ENCODE results near the gene ZNF343.

ZNF343 gene

DNA sequence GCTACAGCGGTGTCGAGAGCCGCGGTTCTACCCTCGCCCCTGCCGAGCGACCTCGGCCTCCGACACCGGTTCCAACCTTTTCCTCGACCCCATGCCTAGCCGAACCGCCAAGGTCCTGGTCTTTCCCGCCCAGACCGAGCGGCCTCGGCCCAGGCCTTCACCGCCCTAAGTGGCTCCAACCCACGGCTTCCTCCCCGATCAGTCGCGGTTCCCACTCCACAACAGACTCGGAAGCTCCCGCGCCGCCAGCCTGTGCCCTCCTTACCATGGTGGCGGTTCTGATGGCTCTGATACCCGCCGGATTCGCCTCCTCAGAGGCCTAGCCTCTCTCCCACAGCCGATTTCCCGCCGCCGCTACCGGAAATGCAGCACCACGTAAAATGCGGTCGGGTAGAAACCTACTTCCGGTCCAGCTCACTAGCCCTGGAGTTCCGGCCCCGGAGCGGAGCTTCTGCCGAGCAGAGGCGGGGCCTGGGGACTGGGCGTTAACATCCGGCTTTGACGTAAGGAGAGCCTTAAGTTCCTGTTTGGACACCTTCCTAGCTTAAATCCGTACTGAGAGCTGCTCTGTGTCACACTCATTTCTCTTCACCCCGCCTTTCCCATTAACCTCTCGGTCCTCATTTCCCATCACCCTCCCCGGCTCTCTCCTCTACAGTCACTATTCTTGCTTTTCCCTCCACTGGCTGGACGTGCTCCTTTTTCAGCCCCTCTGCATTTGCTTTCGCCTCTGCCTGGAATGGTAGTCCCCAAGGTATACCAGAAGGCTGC lies 38.1 kb downstream of the ZNF343 start, which contains the start of gene SNRPB:
Gene SNRPB, minus strand, starts transcription at position 367 of the 771 bp plus-strand sequence. Its CDS starts 99 bp downstream, at position 268.
- peak within 1 kb of the TSS; percentile 81 for H3K27ac ChIP-seq (ENCODE audit: low read depth, low read length)
- peaks cover 53% of the 10 kb centered on the region for H3K36me3 ChIP-seq (ENCODE audit: control insufficient read depth, low read length)
- peaks cover 73% of the 10 kb centered on the region for H3K4me1 ChIP-seq (ENCODE audit: control insufficient read depth, low read length)
- TF ChIP-seq EZH2phosphoT487 (IDR thresholded peaks at IDR 0.05; ENCODE audit: borderline replicate concordance, low read length): no peak
- TF ChIP-seq, protein P1, sequence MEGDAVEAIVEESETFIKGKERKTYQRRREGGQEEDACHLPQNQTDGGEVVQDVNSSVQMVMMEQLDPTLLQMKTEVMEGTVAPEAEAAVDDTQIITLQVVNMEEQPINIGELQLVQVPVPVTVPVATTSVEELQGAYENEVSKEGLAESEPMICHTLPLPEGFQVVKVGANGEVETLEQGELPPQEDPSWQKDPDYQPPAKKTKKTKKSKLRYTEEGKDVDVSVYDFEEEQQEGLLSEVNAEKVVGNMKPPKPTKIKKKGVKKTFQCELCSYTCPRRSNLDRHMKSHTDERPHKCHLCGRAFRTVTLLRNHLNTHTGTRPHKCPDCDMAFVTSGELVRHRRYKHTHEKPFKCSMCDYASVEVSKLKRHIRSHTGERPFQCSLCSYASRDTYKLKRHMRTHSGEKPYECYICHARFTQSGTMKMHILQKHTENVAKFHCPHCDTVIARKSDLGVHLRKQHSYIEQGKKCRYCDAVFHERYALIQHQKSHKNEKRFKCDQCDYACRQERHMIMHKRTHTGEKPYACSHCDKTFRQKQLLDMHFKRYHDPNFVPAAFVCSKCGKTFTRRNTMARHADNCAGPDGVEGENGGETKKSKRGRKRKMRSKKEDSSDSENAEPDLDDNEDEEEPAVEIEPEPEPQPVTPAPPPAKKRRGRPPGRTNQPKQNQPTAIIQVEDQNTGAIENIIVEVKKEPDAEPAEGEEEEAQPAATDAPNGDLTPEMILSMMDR (IDR thresholded peaks at IDR 0.05; ENCODE audit: low read depth, low read length, poor library complexity, severe bottlenecking): no peak
- H3K9me3 ChIP-seq (ENCODE audit: control insufficient read depth, insufficient read depth, low read length): no peaks in the 10 kb centered on the region
- H4K20me1 ChIP-seq (ENCODE audit: control insufficient read depth, insufficient read depth, low read depth, low read length): peaks cover 32% of the 10 kb centered on the region
- no peaks in the 10 kb centered on the region for H3K27me3 ChIP-seq (ENCODE audit: control insufficient read depth, low read length)
- H3K4me3 ChIP-seq (ENCODE audit: low read length): peak within 1 kb of the TSS; percentile 97
- H3K4me2 ChIP-seq (ENCODE audit: low read length): peak within 1 kb of the TSS; percentile 90
- H3K9me2 ChIP-seq (replicated peaks; ENCODE audit: control insufficient read depth, low read length): no peaks in the 10 kb centered on the region
- peaks cover 73% of the 10 kb centered on the region for H3K79me2 ChIP-seq (ENCODE audit: control insufficient read depth, low read length)
- peaks cover 48% of the 10 kb centered on the region for H3F3A ChIP-seq (ENCODE audit: control insufficient read depth, insufficient read depth)

DNA sequence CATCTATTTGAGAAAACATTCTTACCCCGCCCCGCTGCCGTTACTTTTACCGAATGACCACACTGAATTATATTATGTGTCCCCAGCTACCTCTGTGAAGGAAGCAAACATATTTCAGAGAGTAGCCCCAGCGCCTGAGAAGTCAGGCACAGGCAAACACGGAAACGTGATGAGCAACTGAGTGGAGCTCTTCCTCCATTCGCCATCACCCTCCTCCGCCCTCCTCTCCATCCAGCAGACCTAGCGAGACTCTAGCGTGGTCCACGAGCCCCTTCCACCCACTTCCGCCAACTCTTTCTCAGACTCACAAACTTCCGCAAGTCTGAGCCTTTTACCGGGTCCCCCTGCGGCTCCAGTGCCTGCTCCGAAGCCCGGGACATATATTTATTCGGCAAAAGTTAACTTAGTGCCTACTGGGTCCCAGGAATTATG lies 38.7 kb downstream of the ZNF343 start:
- Histone ChIP-seq H3K4me3 (ENCODE audit: low read length) (peak overlapping the region; percentile 97), H3K79me2 (ENCODE audit: control insufficient read depth, low read length) (peaks cover 78% of the 10 kb centered on the region), H3K27me3 (ENCODE audit: control insufficient read depth, low read length) (no peaks in the 10 kb centered on the region), H3K36me3 (ENCODE audit: control insufficient read depth, low read length) (peaks cover 59% of the 10 kb centered on the region), H3K4me1 (ENCODE audit: control insufficient read depth, low read length) (peaks cover 67% of the 10 kb centered on the region), H3K9me3 (ENCODE audit: control insufficient read depth, insufficient read depth, low read length) (no peaks in the 10 kb centered on the region), H3K4me2 (ENCODE audit: low read length) (peak overlapping the region; percentile 75), H3K27ac (ENCODE audit: low read depth, low read length) (peak overlapping the region; percentile 81), H4K20me1 (ENCODE audit: control insufficient read depth, insufficient read depth, low read depth, low read length) (peaks cover 33% of the 10 kb centered on the region), H3K9me2 (replicated peaks; ENCODE audit: control insufficient read depth, low read length) (no peaks in the 10 kb centered on the region), H3F3A (ENCODE audit: control insufficient read depth, insufficient read depth) (peaks cover 49% of the 10 kb centered on the region)
- no peak for TF ChIP-seq EZH2phosphoT487 (IDR thresholded peaks at IDR 0.05; ENCODE audit: borderline replicate concordance, low read length)
- TF ChIP-seq, protein P1 (IDR thresholded peaks at IDR 0.05; ENCODE audit: low read depth, low read length, poor library complexity, severe bottlenecking): no peak

DNA sequence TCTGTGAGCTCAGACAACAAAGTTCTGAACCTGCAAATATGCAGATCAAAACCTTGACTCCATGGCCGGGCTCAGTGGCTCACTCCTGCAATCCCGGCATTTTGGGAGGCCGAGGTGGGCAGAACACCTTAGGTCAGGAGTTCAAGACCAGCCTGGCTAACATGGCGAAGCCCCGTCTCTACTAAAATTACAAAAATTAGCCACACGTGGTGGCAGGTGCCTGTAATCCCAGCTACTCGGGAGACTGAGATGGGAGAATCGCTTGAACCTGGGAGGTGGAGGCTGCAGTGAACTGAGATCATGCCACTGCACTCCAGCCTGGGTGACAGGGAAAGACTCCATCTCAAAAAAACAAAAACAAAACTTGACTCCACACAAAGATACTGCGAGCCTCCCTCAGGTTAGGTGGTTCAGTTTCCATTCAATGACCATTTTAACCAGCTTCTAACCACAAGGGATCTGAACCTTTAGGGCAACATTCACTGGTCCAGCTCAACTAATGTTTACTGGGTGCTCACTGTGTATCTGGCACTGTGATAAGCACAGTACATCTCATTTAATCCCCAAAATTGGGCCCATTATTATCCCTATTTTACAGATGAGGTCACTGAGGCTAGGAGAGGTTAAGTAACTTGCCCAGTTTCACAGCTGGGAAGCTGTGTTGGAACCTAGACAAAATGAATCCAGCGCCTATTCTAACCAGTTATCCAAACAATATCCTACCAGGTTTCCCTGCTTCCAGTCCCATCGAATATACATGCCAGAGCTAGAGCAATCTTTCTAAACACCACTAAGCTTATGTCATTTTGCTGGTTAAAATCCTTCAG lies 39.9 kb downstream of the ZNF343 start:
- Histone ChIP-seq H3K4me2 (ENCODE audit: low read length) (peak overlapping the region; percentile 75), H4K20me1 (ENCODE audit: control insufficient read depth, insufficient read depth, low read depth, low read length) (peaks cover 44% of the 10 kb centered on the region), H3F3A (ENCODE audit: control insufficient read depth, insufficient read depth) (peaks cover 54% of the 10 kb centered on the region), H3K27me3 (ENCODE audit: control insufficient read depth, low read length) (no peaks in the 10 kb centered on the region), H3K79me2 (ENCODE audit: control insufficient read depth, low read length) (peaks cover 77% of the 10 kb centered on the region), H3K9me3 (ENCODE audit: control insufficient read depth, insufficient read depth, low read length) (no peaks in the 10 kb centered on the region), H3K9me2 (replicated peaks; ENCODE audit: control insufficient read depth, low read length) (no peaks in the 10 kb centered on the region), H3K4me3 (ENCODE audit: low read length) (peak overlapping the region; percentile 97), H3K27ac (ENCODE audit: low read depth, low read length) (no peak overlapping the region), H3K36me3 (ENCODE audit: control insufficient read depth, low read length) (peaks cover 71% of the 10 kb centered on the region), H3K4me1 (ENCODE audit: control insufficient read depth, low read length) (peaks cover 55% of the 10 kb centered on the region)
- no peak for TF ChIP-seq EZH2phosphoT487 (IDR thresholded peaks at IDR 0.05; ENCODE audit: borderline replicate concordance, low read length)
- TF ChIP-seq, protein P1 (IDR thresholded peaks at IDR 0.05; ENCODE audit: low read depth, low read length, poor library complexity, severe bottlenecking): no peak

Measured in DOHH2 (cell line).